Right atrium auricular region (tissue), 2 donors: ENCODE results near the gene PDXK. TPM values are rescaled to one million over a fixed set of nuclear protein-coding genes. Genes with fewer than 3 reads are reported as not detected.
A peak's percentile ranks its signal among the peaks of the same experiment; 100 is the strongest.

Experiments
- DNase-seq: peaks from one replicate; pipeline ENCODE4 v3.0.0-alpha.2; 2019; ENCODE audit warnings: low spot score
- H3K27ac ChIP-seq, 2 donors: fragments of 200-600 bp; sonication (generic); 1 replicate in 1 of 2; 2 replicates in 1 of 2; pipeline ENCODE4 v1.5.1; 2016 to 2019
- H3K27me3 ChIP-seq, 2 donors: fragments of 200-600 bp; sonication (generic); one replicate each; pipeline versions ENCODE4 v1.5.1 to v1.6.0; 2017 to 2019
- H3K36me3 ChIP-seq: fragments of 200-600 bp; sonication (generic); one replicate; pipeline ENCODE4 v1.5.1; 2016
- H3K4me1 ChIP-seq, 2 donors: fragments of 200-600 bp; sonication (generic); one replicate each; pipeline versions ENCODE4 v1.5.1 to v1.6.0; 2017 to 2019
- H3K4me3 ChIP-seq, 2 donors: fragments of 200-600 bp; sonication (generic); 1 replicate in 1 of 2; 2 replicates in 1 of 2; pipeline ENCODE4 v1.5.1; 2017 to 2019; ENCODE audit warnings: mild to moderate bottlenecking in 1 of 2, moderate library complexity in 1 of 2
- H3K9me3 ChIP-seq, 2 donors: fragments of 200-600 bp; sonication (generic); one replicate each; pipeline ENCODE4 v1.5.1; 2019
- CTCF ChIP-seq, 2 donors: fragments of 200-600 bp; sonication (generic); IDR thresholded peaks; one replicate each; pipeline ENCODE4 v1.5.1; 2019; ENCODE audit warnings: antibody characterized with exemption in 2 of 2
- total RNA-seq, 2 donors: library from RNA; depleted of rRNA; stranded (reverse); fragments of >200 nt; gene quantifications; one replicate each; pipeline ENCODE4 v1.1.0, GENCODE V29; 2016

PDXK gene
- total RNA-seq, 2 donors from 2014 or later, result 29.1 to 45.7 TPM

GRCh38 chr21:43701936-43702784, 16.8 kb upstream of the PDXK start:
- peak overlapping the region; percentile 77 to 84 for H3K27ac ChIP-seq
- no peak for DNase-seq
- no peak overlapping the region for H3K4me3 ChIP-seq
- no peak for TF ChIP-seq CTCF (IDR thresholded peaks at IDR 0.05)
- peaks cover 0 to 15% of the 10 kb centered on the region in 2 donors for H3K4me1 ChIP-seq
- H3K36me3 ChIP-seq, result no peaks in the 10 kb centered on the region
- no peaks in the 10 kb centered on the region for H3K27me3 ChIP-seq
- no peaks in the 10 kb centered on the region for H3K9me3 ChIP-seq

GRCh38 chr21:43702785-43703034, 16.2 kb upstream of the PDXK start:
- no peak for TF ChIP-seq CTCF (IDR thresholded peaks at IDR 0.05)
- no peak for DNase-seq
- Histone ChIP-seq H3K36me3 (no peaks in the 10 kb centered on the region), H3K4me1 (peaks cover 0 to 15% of the 10 kb centered on the region in 2 donors), H3K4me3 (no peak overlapping the region), H3K9me3 (no peaks in the 10 kb centered on the region), H3K27ac (peak overlapping the region; percentile 77 to 84), H3K27me3 (no peaks in the 10 kb centered on the region)

- no peak for DNase-seq
- TF ChIP-seq CTCF (IDR thresholded peaks at IDR 0.05), result no peak
- H3K27me3 ChIP-seq, result no peaks in the 10 kb centered on the region
- no peaks in the 10 kb centered on the region for H3K36me3 ChIP-seq
- H3K4me1 ChIP-seq, result peaks cover 0 to 15% of the 10 kb centered on the region in 2 donors
- no peaks in the 10 kb centered on the region for H3K9me3 ChIP-seq
- H3K27ac ChIP-seq, result peak overlapping the region; percentile 77 to 84
- H3K4me3 ChIP-seq, result no peak overlapping the region
Observed at GRCh38 chr21:43703035-43703880, 15.7 kb upstream of the PDXK start.

- H3K9me3 ChIP-seq, result no peaks in the 10 kb centered on the region
- H3K27me3 ChIP-seq, result no peaks in the 10 kb centered on the region
- H3K4me3 ChIP-seq, result no peak overlapping the region
- TF ChIP-seq CTCF (IDR thresholded peaks at IDR 0.05), result no peak
- H3K4me1 ChIP-seq, result peaks cover 0 to 12% of the 10 kb centered on the region in 2 donors
- no peak overlapping the region for H3K27ac ChIP-seq
- DNase-seq, result no peak
- no peaks in the 10 kb centered on the region for H3K36me3 ChIP-seq
Observed at GRCh38 chr21:43707462-43707861, 11.5 kb upstream of the PDXK start.

GRCh38 chr21:43708745-43709381, 10.1 kb upstream of the PDXK start:
- Histone ChIP-seq H3K4me3 (no peak overlapping the region), H3K9me3 (no peaks in the 10 kb centered on the region), H3K36me3 (no peaks in the 10 kb centered on the region), H3K27ac (no peak overlapping the region), H3K27me3 (no peaks in the 10 kb centered on the region), H3K4me1 (no peaks in the 10 kb centered on the region)
- no peak for TF ChIP-seq CTCF (IDR thresholded peaks at IDR 0.05)
- DNase-seq, result no peak
